ENCODE data around the gene GRIA1. TPM values are rescaled to one million over a fixed set of nuclear protein-coding genes. Genes with fewer than 3 reads are reported as not detected.

Gene GRIA1
- total and polyA plus RNA-seq, 2 of the 4 experiments (the other 2 are of a cell fraction): 0.48 to 1.3 TPM

- H3K4me2 ChIP-seq (ENCODE audit: low read depth, low read length): no peak overlapping the region
- TF ChIP-seq NFE2L2 (IDR thresholded peaks at IDR 0.05; ENCODE audit: low read depth, low read length) (no peak), CHD1 (IDR thresholded peaks at IDR 0.05; ENCODE audit: low read depth, low read length) (no peak), BHLHE40 (IDR thresholded peaks at IDR 0.05; ENCODE audit: low read depth, low read length) (no peak), MAFK (IDR thresholded peaks at IDR 0.05; ENCODE audit: low read depth, low read length) (no peak)
- no peaks in the 10 kb centered on the region for H3K27me3 ChIP-seq (ENCODE audit: control insufficient read depth, insufficient read depth, low read length)
- no peaks in the 10 kb centered on the region for H3K9me1 ChIP-seq (ENCODE audit: insufficient read depth, low read length)
- H2BK120ac ChIP-seq (ENCODE audit: low read depth, low read length): no peak overlapping the region
- H3K4me1 ChIP-seq (ENCODE audit: control insufficient read depth, insufficient read depth, low read length): peaks cover 2% of the 10 kb centered on the region; the same call in 1 of the 2 replicates
- no peak overlapping the region for H3K4me3 ChIP-seq (ENCODE audit: insufficient read depth, low read depth, low read length)
- no peak overlapping the region; the same call in 1 of the 2 replicates for H3K14ac ChIP-seq (replicated peaks; ENCODE audit: low read depth, low read length)
- in situ Hi-C loops (cut with MboI; ENCODE audit: low sequenced_read_pairs) (no loop called here), intact Hi-C loops (cut with micrococcal nuclease) (no loop called here), dilution Hi-C loops (cut with HindIII; ENCODE audit: low sequenced_read_pairs, unreplicated experiment) (no loop called here)
- no peak overlapping the region for H3K4ac ChIP-seq (ENCODE audit: low read depth, low read length)
- H3K23ac ChIP-seq (ENCODE audit: low read depth, low read length): no peak overlapping the region; the same call in 1 of the 2 replicates
- no peak overlapping the region for H2BK15ac ChIP-seq (ENCODE audit: low read depth, low read length)
- no peaks in the 10 kb centered on the region for H4K20me1 ChIP-seq (ENCODE audit: insufficient read depth, low read length)
- DNase-seq (no peak), ATAC-seq (ENCODE audit: low read depth) (no peak)
- no peak overlapping the region for H4K8ac ChIP-seq (ENCODE audit: low read depth in 2 of 2, low read length in 2 of 2)
- POLR2A ChIA-PET (ENCODE audit: unreplicated experiment): no interaction called here
- no peak overlapping the region for H3K9ac ChIP-seq (ENCODE audit: low read depth, low read length)
- H3K18ac ChIP-seq (ENCODE audit: low read depth, low read length): no peak overlapping the region
- BruUV-seq (replicated peaks): no TSS peak
- H2AFZ ChIP-seq (replicated peaks; ENCODE audit: low read length, poor library complexity): no peak overlapping the region
- no peak overlapping the region for H4K5ac ChIP-seq (ENCODE audit: low read depth, low read length)
- no peak overlapping the region for H3K56ac ChIP-seq (ENCODE audit: extremely low read depth, insufficient read depth, low read length)
- H3K79me1 ChIP-seq (ENCODE audit: low read depth in 1 of 2, low read length in 2 of 2): no peaks in the 10 kb centered on the region
- CTCF ChIA-PET: no interaction called here
- H3K27ac ChIP-seq (ENCODE audit: insufficient read depth, low read length): no peak overlapping the region
- no peak overlapping the region for H2BK5ac ChIP-seq (ENCODE audit: low read depth, low read length, poor library complexity, severe bottlenecking)
- H2AK5ac ChIP-seq (ENCODE audit: low read depth, low read length): no peak overlapping the region
- no peaks in the 10 kb centered on the region for H3K9me3 ChIP-seq (ENCODE audit: control insufficient read depth, insufficient read depth, low read length)
- 25% methylated on average over 1 of the region's 5 CpGs; no CpG with 5 or more reads in 1 of the 2 experiments for WGBS, 2 experiments (ENCODE audit: extremely low coverage in 2 of 2, insufficient read length in 1 of 2)
- no peaks in the 10 kb centered on the region for H3K36me3 ChIP-seq (ENCODE audit: control insufficient read depth, insufficient read depth, low read length)
- no peak overlapping the region for H2BK20ac ChIP-seq (ENCODE audit: low read depth, low read length)
- no peak overlapping the region for H4K91ac ChIP-seq (ENCODE audit: insufficient read depth, low read depth, low read length)
- no peak overlapping the region for H2AK9ac ChIP-seq (replicated peaks; ENCODE audit: low read depth, low read length, poor library complexity)
Observed at GRCh38 chr5:153745778-153746395, 255.4 kb downstream of the GRIA1 start.
